K562 (cell line): ENCODE data around the gene AGFG1.

Source experiments
- CBFA2T2 ChIP-seq: fragments of 450-650 bp; conservative IDR thresholded peaks from 2 replicates; pipeline ENCODE4 v1.6.1; 2017; ENCODE audit warnings: mild to moderate bottlenecking
- ZNF274 ChIP-seq: IDR thresholded peaks from 2 replicates; pipeline ENCODE4 v1.6.1; 2011; ENCODE audit warnings: low read depth, mild to moderate bottlenecking, low read length, moderate library complexity, borderline replicate concordance

DNA sequence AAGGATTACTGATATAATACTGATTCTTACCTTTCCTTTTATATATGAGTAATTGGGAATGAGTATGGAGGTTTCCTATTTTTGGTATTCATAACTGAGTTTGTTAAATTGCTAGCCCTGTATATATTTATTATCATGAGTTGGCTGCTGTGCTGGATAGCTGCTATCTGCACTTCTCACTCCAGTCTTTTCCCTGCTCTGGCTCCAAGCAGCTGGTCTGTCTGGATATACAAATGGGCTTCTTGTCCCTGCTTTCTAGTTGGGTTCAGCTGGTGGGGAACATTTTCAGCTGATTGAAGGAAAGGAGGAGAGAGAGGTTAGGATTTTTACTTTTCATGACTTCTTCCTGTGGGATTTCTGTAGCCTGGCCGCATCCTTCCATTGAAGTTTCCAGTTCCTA is 41.2 kb downstream of the AGFG1 start:
- TF ChIP-seq ZNF274 (no peak), CBFA2T2 (peak; percentile 43)
